Muscle of arm (tissue), 12 donors: ENCODE measurements around the gene GALNT13. TPM values are rescaled to one million over a fixed set of nuclear protein-coding genes. Genes with fewer than 3 reads are reported as not detected.

Experiments used
- DNase-seq: peaks from one replicate; pipeline ENCODE4 v3.0.0-alpha.2; 2013
- polyA plus RNA-seq, 12 donors: library from polyadenylated mRNA; unstranded; fragments of 120-200 nt; gene quantifications; one replicate each; pipeline ENCODE4 v1.2.1, GENCODE V29; 2013; ENCODE audit not compliant: insufficient read length in 12 of 12

Gene GALNT13
- polyA plus RNA-seq, 12 donors: 0.20 to 1.0 (median 0.49) TPM; not detected in 2

DNA sequence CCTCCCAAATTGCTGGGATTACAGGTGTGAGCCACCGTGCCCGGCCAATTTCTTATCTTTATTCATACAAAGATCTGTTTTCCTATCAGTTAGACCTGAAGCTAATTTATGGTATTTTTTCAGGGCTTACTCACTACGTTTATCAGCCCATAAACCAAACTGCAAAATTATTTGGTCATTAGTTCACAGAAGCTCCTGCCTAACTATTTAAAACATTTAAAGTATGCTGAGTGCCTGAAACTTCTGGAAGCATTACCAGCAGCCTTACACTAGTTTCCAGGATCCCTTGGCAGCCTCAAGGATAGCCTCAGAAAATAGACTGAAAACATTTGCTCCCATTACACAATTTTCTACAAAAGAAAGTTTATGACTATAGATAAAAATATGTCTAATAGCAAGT is 68.8 kb downstream of the GALNT13 start:
- DNase-seq: no peak

DNA sequence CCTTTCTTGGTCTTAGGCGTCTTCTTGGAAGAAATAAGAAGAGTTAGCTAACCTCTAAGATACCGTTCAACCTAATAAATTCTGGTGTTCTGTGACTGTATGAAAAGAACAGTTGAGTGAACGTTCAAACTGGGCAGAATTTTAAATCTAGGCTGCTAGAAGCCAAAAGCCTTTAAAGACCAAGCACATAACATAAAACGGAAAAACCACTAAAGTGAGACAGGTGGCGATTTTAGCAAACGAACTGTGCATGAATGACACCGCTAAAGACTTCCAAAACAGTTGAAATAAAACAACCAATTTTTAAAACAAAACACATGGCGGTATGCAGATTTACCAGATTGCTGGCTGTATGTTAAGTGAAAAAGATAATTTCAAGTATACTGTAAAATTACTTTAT is 73.1 kb downstream of the GALNT13 start:
- no peak for DNase-seq

DNA sequence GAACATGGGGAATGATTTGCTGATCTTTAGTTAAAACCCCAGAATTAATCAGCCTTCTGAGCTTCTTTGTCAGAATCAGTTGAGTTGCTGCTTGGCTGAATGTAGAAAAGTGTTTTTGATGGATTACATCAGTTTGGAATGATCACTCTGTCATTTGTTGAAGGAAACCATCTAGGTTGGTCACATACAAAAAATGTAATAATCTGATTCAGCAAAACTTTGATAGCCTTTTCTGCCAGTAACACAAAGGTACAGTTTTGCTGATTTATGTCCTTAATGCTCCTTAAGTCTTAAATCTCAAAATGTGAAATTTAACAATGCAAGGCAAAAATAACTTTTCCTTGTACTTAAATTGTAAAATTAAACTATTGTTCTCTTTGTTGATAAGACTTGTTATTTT is 74.3 kb downstream of the GALNT13 start:
- no peak for DNase-seq

DNA sequence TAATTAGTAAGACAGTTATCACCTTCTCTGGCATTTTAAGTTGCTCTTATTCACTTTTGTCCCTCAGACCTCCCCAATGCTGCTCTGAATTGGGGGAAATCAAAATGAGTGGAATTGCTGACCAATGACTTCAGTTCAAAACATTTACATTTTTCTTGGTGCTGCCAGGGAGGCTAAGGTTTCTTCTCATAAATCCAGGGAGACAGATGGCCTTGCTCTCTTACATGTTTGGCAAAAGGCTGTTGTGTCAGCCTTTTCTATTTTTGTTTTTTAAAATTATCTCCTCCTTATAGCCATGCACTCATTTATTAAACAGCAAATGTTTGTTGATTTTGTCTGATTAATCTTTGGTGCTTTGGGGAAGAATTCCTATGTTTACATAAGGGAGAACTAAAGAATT is 82.0 kb downstream of the GALNT13 start:
- no peak for DNase-seq

DNA sequence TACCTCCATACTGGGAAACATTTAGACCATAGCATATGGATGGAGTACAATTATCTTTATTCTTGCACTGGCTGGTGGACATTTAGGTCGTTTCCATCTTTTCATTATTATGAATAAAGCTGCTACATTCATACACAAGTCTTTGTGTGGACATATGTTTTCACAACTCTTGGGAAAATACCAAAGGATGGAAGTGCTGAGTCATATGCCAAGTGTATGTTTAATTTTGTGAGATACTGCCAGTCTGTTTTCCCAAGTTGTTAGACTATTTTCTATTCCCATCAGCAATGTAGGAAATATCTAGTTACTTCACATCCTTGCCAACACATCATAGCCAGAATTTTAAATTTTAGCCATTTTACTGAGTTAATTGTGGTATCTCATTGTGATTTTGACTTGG is 91.5 kb downstream of the GALNT13 start:
- DNase-seq: no peak

DNA sequence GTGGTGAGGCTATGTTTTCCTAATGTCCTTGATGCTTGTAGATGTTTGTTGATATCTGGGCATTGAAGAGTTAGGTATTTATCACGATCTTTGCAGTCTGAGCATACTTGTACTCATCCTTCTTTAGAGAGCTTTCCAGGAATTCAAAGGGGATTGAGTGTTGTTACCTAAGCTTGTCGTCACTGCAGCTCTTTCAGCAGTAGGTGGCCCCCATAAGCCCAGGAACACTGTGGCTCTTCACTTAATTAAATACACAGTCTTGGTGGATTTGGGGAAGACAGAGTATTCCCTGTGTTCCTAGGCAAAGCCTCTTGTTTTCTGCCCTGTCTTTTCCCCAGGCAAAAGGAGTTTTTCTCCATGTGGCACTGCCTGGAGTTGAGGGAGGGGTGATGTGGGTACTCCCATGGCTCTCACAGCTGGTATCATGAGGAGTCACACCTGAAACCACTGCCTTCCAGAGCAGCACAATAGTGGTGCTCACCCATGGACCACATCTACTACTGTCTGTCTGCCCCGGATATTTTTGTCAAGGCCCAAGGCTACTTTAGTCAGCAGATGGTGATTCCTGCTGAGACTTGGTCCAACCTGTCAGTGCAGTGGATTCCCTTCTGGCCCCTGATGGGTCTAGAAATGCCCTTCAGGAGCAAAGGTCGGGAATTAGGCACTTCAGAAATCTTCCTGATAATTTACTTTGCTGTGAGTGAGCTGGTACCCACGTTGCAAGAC is 95.7 kb downstream of the GALNT13 start:
- no peak for DNase-seq

DNA sequence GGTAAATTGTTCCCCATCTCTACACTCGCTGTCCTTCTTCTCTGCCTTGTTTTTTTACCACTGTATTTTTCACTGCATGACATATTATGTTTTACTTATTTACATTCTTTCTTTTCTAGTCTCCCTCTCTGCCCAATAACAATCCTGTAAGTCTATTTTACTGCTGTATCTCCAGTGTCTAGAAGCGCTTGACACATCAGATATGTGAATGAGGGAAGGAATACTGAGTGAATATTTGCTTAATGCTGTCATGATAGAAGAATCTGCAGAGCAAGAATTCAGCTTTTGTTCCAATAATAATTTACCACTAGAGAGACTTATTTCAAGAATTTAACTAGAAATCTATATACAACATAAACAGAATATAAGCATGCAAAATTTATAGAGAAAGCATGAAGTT is 99.5 kb downstream of the GALNT13 start:
- no peak for DNase-seq

DNA sequence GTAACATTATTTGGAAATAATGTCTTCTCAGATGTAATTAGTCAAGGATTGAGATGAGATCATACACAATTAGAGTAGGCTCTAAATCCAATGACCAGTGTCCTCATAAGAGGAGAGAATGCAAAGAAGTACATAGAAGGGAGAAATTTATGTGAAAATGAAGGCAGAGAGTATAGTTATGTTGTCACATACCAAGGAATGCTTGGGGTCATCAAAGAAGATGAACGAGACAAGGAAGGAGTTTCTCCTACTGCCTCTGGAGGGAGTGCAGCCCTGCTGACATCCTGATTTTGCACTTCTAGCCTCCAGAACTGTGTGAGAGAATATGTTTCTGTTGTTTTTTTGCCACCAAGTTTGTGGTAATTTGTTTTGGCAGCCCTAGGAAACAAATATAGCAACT is 100.1 kb downstream of the GALNT13 start:
- no peak for DNase-seq

DNA sequence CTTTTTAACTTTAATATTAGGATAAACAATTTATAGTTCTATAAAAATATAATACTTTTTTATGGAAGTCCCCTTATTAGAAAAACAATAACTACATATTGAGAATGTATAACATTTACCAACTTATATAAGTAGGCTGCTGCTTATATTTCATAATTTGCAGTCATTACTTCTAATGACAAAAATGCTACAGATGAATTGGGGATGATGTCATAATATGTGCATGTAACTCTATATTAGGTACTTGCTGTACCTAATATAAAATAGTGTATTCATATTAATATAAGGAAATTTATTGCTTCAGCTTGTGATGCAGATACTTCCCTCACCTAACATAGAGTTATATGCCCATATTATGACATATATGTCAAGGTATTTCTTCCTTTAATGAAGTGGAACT is 100.7 kb downstream of the GALNT13 start:
- DNase-seq: no peak

DNA sequence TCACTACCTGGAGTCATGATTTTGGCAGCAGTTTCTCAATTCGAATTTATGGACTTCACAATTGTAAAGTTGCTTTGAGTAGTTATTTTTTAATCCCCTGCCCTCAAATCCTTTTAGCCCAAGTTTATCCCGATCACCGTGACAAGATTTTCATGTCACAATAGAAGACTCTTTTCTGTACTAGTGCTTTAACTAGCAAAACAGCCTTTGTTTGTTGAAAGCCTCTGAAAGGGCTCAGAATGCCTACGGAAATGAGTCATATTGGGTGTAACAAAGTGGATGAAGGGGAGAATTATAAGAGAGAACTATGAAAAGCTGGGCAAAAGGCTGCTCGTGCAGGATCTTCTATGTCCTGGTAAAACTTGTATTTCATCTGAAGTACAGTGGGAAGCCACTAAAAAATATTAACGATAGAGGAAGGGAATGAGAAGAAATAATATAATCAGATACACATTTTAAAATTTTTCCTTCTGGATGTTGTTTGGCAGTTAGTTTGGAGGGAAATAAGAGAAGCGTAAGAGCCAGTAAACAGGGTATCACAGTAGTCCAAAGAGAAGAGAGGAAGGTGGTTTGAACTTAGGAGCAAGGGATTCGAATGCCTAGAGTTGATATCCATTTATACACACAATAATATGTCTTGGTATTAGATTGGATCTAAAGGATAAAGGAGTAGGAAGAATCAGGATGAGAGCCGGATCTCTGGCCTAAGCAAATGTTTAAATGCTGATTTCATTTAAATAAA is 114.9 kb downstream of the GALNT13 start:
- DNase-seq: no peak

DNA sequence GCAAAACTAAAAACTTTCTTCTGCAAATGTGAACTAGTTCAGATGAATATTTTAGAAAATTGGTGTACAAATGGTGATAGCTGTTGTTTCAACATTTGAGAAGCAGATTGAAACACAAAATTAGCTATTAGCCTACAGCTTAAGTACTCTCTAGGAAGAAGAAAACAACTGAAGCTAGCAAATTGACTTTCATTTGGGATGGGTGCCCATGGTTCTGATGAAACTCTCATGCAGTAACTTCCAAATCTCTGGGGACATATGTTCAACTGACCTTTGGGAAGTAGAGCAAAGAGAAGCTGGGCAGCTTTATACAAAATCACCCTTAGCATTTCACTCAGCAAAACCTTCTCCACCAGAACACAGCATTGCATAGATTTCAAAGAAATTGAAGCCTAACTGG is 119.0 kb downstream of the GALNT13 start:
- DNase-seq: no peak

DNA sequence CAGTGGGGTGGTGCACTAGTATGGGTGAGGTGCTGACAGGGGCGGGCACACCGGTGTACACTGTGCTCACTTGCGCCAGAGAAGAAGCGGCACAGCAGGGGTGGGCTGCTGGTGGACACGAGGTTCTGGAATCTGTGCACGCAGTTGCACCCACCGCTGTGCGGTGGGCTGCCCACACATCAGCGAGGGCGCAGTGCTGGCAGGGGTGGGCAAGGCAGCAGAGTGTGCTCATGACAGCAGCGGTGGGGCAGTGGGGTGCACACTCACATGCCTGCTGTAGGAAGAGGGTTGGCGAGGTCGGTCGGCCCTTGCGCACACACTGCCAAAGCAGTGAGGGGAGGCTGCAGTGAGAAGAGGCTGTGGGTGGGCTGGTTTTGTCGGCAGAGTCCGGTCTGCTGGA is 141.8 kb downstream of the GALNT13 start:
- DNase-seq: no peak

DNA sequence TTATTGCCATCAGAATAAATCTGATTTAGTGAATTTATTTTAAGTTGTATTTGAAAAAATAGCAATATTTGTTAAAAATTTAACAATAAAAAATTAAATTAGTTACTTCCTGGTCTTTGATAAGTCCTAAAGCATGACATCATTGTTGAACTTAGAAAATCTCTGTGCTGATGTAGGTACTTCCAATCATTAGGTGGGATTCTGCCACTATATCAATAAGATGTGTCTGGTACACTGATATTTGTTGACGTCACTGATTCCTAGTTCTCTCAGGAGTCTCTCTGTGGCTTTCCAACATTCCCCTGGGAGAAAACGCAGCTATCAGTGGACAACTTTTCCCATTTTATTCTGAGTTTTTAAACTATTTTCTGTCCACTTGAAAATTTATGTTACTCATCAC is 143.5 kb downstream of the GALNT13 start:
- DNase-seq: no peak

DNA sequence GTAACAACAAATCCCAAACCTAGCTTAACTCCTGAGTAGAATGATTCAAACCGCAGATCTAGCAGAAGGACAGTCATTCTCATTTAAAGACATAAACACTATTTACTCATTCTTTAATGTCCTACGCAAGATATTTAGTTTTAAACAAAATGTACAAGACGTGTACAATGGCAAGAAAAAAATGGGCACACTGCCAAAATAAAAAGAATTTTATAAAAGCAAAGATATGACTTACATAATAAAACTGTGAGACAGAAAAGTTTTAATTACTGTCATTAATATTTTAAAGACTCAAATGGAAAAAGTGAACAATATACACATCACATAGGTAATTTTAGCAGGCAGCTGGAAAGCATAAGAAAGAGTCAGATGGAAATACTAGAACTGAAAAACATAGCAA is 157.8 kb downstream of the GALNT13 start:
- no peak for DNase-seq

DNA sequence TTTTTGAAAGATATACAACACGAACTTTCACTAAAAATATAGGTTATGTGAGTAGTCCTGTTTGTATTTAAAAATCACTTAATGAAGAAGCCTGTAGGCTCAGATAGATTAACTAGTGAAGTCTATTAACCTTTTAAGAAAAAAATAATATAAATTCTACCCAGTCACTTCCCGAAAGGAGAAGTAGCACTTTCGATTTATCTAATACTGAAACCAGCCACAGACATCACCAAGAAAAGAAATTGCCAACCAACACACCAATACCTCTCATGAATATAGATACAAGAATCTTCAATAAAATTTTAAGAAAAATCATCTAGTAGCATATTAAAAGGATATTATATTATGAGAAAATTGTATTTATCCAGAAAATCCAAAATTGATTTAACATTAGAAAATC is 160.5 kb downstream of the GALNT13 start:
- DNase-seq: no peak

DNA sequence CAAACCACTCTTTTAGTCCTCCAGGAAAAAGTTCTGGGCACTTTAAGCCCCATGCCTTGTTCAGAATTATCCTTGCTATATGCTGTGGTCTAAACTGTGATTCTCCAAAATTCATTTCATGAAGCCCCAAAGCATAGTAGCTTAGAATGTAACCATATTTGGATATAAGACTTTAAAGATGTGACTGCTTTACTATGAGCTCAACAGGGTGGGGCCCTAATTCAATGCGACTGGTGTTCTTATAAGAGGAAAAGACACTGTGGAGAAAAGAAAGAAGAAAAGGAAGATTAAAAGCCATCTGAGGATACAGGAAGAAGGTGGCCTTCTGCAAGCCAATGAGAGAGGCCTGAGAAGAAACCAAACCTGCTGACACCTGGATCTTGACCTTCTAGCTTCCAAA is 174.8 kb downstream of the GALNT13 start:
- DNase-seq: no peak

DNA sequence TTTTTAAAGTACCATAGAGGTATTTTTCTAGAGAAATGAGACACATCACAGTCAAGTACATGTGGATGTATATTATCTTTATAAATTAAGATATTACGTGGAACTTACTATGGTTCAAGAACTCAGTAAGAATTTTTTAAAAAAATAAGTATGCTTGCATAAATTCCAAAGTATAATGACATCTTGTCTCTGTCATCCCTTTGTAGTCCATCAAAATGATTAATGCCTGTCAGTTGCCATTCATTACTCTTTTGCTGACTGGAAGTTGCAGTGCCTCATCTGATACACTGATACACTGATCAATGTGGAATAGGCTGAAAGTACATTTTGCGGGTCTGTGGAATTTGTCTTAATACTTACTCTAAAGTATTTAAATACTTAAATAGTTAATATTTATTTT is 177.2 kb downstream of the GALNT13 start:
- DNase-seq: no peak

DNA sequence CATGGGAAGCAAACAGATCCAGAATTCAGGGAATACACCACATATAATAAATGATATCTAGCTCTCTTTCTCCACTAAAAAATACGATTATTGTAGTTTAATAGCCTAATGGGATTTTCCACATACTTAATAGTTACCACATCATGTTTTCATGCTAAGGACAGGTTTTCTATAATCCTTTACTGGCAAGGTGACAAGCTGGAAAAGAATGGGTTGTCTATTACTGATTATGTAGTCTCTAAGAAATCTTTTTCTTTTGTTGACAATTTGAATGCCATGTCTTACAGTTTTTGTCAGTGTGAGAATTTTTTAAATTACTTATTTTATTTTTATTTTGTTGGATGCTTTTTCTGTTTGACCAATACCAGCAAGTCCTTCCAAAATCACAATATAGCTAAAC is 177.8 kb downstream of the GALNT13 start:
- DNase-seq: no peak

DNA sequence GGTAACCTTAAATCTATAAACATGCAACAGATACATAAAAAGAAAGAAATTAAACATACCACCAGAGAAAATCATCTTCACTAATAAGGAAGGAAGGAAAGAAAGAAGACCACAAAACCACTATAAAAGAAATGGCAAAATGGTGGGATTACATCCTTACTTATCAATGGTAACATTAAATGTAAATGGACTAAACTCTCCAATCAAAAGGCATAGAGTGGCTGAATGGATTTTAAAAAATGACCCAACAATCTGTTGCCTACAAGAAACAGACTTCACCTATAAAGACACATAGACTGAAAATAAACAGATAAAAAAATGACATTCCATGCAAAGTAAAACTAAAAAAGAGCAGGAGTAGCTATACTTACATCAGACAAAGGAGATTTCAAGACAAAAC is 195.4 kb downstream of the GALNT13 start:
- DNase-seq: no peak

DNA sequence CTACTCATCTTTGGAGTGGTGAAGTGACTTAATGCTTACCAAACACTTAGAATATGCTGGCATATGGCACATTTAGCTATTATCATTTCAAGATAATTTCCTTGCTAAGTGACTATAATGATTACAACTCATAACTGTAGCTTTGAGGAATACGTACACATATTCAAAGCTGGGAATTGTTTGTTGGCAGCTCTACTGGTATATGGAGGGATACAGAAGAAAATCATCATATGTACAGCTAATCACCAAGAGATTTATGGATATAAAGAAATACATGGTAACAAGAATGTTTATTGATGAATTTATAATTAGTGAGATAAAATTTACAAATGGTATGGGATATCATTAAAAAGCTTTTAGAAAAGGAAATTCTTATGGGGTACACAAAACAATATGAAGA is 207.2 kb downstream of the GALNT13 start:
- no peak for DNase-seq

DNA sequence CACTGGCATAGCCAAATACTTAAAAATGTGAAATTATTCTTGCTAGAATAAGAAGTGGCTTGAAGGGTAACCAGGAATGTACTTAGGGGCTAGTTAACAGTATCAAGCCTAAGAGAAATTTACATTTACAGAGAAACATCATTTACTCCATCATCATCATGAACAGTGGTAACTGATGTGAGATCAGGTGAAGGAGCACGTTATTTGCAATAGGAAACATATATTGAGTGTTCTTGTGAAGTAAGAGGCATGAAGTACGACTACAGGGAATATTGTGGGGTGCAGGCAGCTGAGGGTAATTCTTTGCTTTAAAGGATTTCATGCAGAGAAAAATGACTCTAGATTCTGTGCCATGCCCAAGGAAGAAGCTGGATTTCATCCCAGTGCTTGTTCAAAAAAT is 220.8 kb downstream of the GALNT13 start:
- no peak for DNase-seq

DNA sequence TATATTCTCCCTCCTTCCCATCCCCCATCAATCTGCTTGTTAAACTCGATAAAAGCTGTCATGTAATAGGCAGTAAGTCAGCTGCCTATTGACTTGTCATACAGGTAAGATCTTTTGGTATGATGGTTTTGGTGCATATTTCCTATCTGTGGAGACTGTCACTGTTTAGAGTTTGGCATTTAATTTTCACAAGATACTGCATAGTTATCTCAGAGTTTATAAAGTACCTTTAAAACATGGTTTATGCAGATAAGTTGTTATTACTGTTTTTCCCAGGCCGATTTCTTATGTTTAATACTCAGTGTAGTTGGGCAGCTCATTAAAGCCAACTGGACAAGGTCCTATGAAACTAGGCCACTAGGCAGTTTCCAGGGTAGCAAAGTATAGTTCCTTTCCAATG is 222.1 kb downstream of the GALNT13 start:
- DNase-seq: no peak

DNA sequence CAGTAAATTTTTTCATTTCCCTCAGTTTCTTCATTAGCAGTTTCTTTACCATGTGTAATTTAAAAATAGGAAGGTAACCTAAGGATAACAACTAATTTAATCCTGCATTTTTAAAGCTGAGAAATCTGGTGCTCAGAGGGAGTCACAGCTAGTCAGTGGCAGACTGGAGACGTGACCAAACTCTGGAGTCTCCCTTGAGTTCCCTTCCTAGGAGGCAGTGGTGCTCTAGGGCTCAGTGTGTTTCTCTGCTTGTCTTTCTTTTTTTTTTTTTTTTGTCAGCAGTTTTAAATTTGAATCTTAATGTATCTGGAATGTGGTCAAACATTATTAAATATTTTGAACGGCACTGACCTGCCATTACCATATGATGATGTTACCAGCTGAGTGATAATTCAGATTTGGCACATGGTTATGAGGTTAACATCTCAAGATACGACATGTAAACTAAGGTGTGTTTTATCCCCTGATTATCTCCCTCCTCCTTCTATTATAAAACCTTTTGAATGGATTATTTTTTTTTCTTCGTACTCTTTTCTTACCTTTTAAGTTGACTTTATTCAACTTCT is 226.2 kb downstream of the GALNT13 start:
- no peak for DNase-seq

DNA sequence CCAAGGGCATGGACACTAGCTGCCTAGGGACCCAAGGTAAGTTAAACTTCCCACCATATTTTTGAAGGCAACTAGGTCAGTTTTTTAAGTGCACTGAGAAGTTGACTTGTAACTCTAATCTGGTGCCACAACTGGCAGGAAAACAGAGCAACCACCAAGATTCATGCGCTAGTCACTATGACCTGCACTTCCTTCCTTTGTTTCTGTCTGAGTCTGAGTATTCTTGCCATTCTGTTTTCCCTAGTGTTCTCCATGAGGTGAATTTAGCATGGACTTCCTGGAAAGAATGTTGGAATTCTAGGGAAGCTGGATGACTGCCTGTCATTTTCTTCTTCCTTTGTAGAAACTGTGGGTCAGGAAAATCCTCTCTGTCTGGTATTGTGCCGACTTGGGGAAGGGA is 249.0 kb downstream of the GALNT13 start:
- no peak for DNase-seq
